ENCODE measurements around the gene CHSY3.

DNA sequence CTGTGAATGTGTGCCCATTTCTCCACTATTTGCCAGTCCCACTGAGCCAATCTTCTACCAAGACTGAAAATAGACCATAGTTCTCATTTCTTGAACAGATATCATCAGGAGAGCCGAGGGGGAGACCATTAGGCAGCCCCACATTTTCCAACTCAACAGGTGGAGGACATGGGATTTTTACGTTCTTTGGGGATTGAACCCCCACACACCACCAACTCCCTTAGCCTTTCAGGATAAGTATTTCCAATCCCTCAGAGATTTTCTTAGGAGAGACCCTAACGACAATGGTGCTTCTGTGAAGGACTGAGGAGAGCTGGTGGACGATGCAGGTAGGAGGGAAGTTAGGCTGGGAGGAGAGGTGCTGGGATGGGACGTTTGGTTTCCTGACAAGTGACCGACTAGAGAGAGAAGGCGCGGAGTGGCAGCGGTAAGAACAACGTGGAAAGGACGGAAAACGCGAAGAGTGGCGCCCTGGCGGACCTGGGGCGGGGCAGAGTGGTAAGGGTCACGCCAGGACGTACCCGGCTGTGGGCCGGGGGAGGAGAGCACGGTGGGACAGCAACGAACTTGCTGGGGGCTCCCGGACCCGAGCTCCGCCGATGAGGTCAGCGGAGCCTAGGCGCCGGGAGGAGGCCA, 681 bp upstream of the CHSY3 start:
- TF ChIP-seq, protein P1, sequence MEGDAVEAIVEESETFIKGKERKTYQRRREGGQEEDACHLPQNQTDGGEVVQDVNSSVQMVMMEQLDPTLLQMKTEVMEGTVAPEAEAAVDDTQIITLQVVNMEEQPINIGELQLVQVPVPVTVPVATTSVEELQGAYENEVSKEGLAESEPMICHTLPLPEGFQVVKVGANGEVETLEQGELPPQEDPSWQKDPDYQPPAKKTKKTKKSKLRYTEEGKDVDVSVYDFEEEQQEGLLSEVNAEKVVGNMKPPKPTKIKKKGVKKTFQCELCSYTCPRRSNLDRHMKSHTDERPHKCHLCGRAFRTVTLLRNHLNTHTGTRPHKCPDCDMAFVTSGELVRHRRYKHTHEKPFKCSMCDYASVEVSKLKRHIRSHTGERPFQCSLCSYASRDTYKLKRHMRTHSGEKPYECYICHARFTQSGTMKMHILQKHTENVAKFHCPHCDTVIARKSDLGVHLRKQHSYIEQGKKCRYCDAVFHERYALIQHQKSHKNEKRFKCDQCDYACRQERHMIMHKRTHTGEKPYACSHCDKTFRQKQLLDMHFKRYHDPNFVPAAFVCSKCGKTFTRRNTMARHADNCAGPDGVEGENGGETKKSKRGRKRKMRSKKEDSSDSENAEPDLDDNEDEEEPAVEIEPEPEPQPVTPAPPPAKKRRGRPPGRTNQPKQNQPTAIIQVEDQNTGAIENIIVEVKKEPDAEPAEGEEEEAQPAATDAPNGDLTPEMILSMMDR (conservative IDR thresholded peaks at IDR 0.05 in 1 of 2, IDR thresholded peaks at IDR 0.05 in 1 of 2; ENCODE audit: low read depth in 1 of 2, low read length in 2 of 2): no peak
- no peak for TF ChIP-seq EZH2 (IDR thresholded peaks at IDR 0.05; ENCODE audit: low read length, missing control alignments)

All from fibroblast of lung (primary cell).